GM23248 (cell line): ENCODE measurements around the gene ASZ1. TPM values are rescaled to one million over a fixed set of nuclear protein-coding genes. Genes with fewer than 3 reads are reported as not detected.

Experiments used
- DNase-seq: peaks from one replicate; pipeline ENCODE4 v3.0.0-alpha.2; 2015
- H2AFZ ChIP-seq: fragments of 200-600 bp; sonication (generic); 2 replicates; pipeline ENCODE4 v1.6.1; 2016; ENCODE audit warnings: antibody characterized with exemption
- H3F3A ChIP-seq: fragments of 200-600 bp; sonication (generic); 2 replicates; pipeline ENCODE4 v1.6.1; 2016; ENCODE audit warnings: mild to moderate bottlenecking, antibody characterized with exemption, mixed run types; ENCODE audit not compliant: insufficient read depth
- H3K27ac ChIP-seq: fragments of 200-600 bp; sonication (generic); 2 replicates; pipeline ENCODE4 v1.5.1; 2016; ENCODE audit warnings: mild to moderate bottlenecking
- H3K27me3 ChIP-seq: fragments of 200-600 bp; sonication (generic); replicated peaks from 2 replicates; pipeline ENCODE4 v1.6.1; 2016; ENCODE audit warnings: mild to moderate bottlenecking; ENCODE audit not compliant: insufficient read depth
- H3K36me3 ChIP-seq: fragments of 200-600 bp; sonication (generic); 2 replicates; pipeline ENCODE4 v1.6.1; 2016; ENCODE audit warnings: low read depth, mild to moderate bottlenecking
- H3K4me1 ChIP-seq: fragments of 200-600 bp; sonication (generic); 2 replicates; pipeline ENCODE4 v1.6.1; 2016; ENCODE audit warnings: mild to moderate bottlenecking; ENCODE audit not compliant: insufficient read depth
- H3K4me2 ChIP-seq: fragments of 200-600 bp; sonication (generic); one replicate; pipeline ENCODE4 v1.6.1; 2016; ENCODE audit warnings: mild to moderate bottlenecking; ENCODE audit not compliant: unreplicated experiment
- H3K4me3 ChIP-seq: fragments of 200-600 bp; sonication (generic); 2 replicates; pipeline ENCODE4 v1.5.1; 2016; ENCODE audit warnings: mild to moderate bottlenecking
- H3K79me2 ChIP-seq: fragments of 200-600 bp; sonication (generic); 2 replicates; pipeline ENCODE4 v1.6.1; 2016; ENCODE audit warnings: mild to moderate bottlenecking; ENCODE audit not compliant: insufficient read depth
- H3K9ac ChIP-seq: fragments of 200-600 bp; sonication (generic); 2 replicates; pipeline ENCODE4 v1.6.1; 2016; ENCODE audit warnings: mild to moderate bottlenecking
- H3K9me2 ChIP-seq: fragments of 200-600 bp; sonication (generic); 2 replicates; pipeline ENCODE4 v1.6.1; 2016; ENCODE audit warnings: mixed run types, mild to moderate bottlenecking, moderate library complexity; ENCODE audit not compliant: insufficient read depth
- H3K9me3 ChIP-seq: fragments of 200-600 bp; sonication (generic); one replicate; pipeline ENCODE4 v1.6.1; 2017; ENCODE audit warnings: low read depth
- H4K20me1 ChIP-seq: fragments of 200-600 bp; sonication (generic); 2 replicates; pipeline ENCODE4 v1.6.0; 2016; ENCODE audit not compliant: insufficient read depth
- EZH2 ChIP-seq: fragments of 200-600 bp; sonication (generic); IDR thresholded peaks from 2 replicates; pipeline ENCODE4 v1.6.1; 2018; ENCODE audit warnings: antibody characterized with exemption, mild to moderate bottlenecking; ENCODE audit not compliant: insufficient read depth, poor library complexity, severe bottlenecking
- EZH2phosphoT487 ChIP-seq: fragments of 200-600 bp; sonication (generic); IDR thresholded peaks from 2 replicates; pipeline ENCODE4 v1.6.1; 2018; ENCODE audit warnings: antibody characterized with exemption, moderate library complexity, mild to moderate bottlenecking, low read depth; ENCODE audit not compliant: insufficient read depth
- WGBS, 2 experiments: methylation state at CpG; one replicate each; pipeline ENCODE4 v1.1.6; 2015 to 2017; ENCODE audit warnings: low lambda C conversion rate in 2 of 2, low coverage in 1 of 2; ENCODE audit errors: missing lambda C conversion rate in 2 of 2; 5-methylcytosine and 5-hydroxymethylcytosine counted together
- in situ Hi-C: fragments of 300-500 bp; cut with MboI; formaldehyde crosslinking; loops from 2 replicates; pipeline ENCODE4 v1.15.0; 2020
- polyA plus RNA-seq: library from polyadenylated mRNA; unstranded; fragments of >200 nt; fragmentation: Nextera tagmentation; extraction: Ambion mirVana; gene quantifications from 2 replicates; pipeline ENCODE4 v1.2.1, GENCODE V29; 2016
- total RNA-seq: library from RNA; depleted of rRNA; stranded (reverse); fragments of >200 nt; shearing (Covaris generic); gene quantifications from 2 replicates; pipeline ENCODE4 v1.2.3, GENCODE V29; 2014

The ASZ1 gene
- total and polyA plus RNA-seq, 2 experiments from 2014 or later: not detected

GRCh38 chr7:117459735-117460134 is 32.4 kb upstream of the ASZ1 start:
- Histone ChIP-seq H3K27me3 (peaks cover 5% of the 10 kb centered on the region), H3K9ac (no peak overlapping the region), H3K4me1 (no peaks in the 10 kb centered on the region), H3K27ac (no peak overlapping the region), H3K9me2 (no peaks in the 10 kb centered on the region), H3K4me3 (no peak overlapping the region), H3K79me2 (no peaks in the 10 kb centered on the region), H3K36me3 (no peaks in the 10 kb centered on the region), H3F3A (no peaks in the 10 kb centered on the region), H3K4me2 (no peak overlapping the region), H2AFZ (no peak overlapping the region), H3K9me3 (no peaks in the 10 kb centered on the region), H4K20me1 (no peaks in the 10 kb centered on the region)
- no peak for DNase-seq
- in situ Hi-C loops: no loop called here
- TF ChIP-seq EZH2 (no peak), EZH2phosphoT487 (no peak)

- no peaks in the 10 kb centered on the region for H3K9me2 ChIP-seq
- no peak overlapping the region for H2AFZ ChIP-seq
- H3K36me3 ChIP-seq: no peaks in the 10 kb centered on the region
- no peaks in the 10 kb centered on the region for H3K79me2 ChIP-seq
- H3K4me2 ChIP-seq: no peak overlapping the region
- 28 to 31% methylated on average over 3 of the region's 3 CpGs for WGBS, 2 experiments
- in situ Hi-C loops: no loop called here
- no peaks in the 10 kb centered on the region for H3K9me3 ChIP-seq
- no peak overlapping the region for H3K4me3 ChIP-seq
- H3F3A ChIP-seq: no peaks in the 10 kb centered on the region
- no peak overlapping the region for H3K27ac ChIP-seq
- peaks cover 5% of the 10 kb centered on the region for H3K27me3 ChIP-seq
- DNase-seq: peak; percentile 47
- no peaks in the 10 kb centered on the region for H3K4me1 ChIP-seq
- H3K9ac ChIP-seq: no peak overlapping the region
- no peak for TF ChIP-seq EZH2phosphoT487
- no peak for TF ChIP-seq EZH2
- H4K20me1 ChIP-seq: no peaks in the 10 kb centered on the region
These were observed 31.8 kb upstream of the ASZ1 start for GRCh38 chr7:117458977-117459583.

GRCh38 chr7:117448655-117449054 is 21.4 kb upstream of the ASZ1 start:
- Histone ChIP-seq H2AFZ (no peak overlapping the region), H3K27me3 (peaks cover 15% of the 10 kb centered on the region), H3K36me3 (no peaks in the 10 kb centered on the region), H3K79me2 (no peaks in the 10 kb centered on the region), H3K27ac (no peak overlapping the region), H4K20me1 (no peaks in the 10 kb centered on the region), H3K4me2 (no peak overlapping the region), H3K9me2 (no peaks in the 10 kb centered on the region), H3K4me3 (no peak overlapping the region), H3K9ac (no peak overlapping the region), H3F3A (no peaks in the 10 kb centered on the region), H3K9me3 (no peaks in the 10 kb centered on the region), H3K4me1 (no peaks in the 10 kb centered on the region)
- in situ Hi-C loops: no loop called here
- 14 to 23% methylated on average over 2 of the region's 2 CpGs for WGBS, 2 experiments
- TF ChIP-seq EZH2phosphoT487 (no peak), EZH2 (no peak)
- no peak for DNase-seq

- Histone ChIP-seq H3K27ac (no peak overlapping the region), H4K20me1 (no peaks in the 10 kb centered on the region), H3K36me3 (no peaks in the 10 kb centered on the region), H3K4me3 (no peak overlapping the region), H3K9me3 (no peaks in the 10 kb centered on the region), H3F3A (no peaks in the 10 kb centered on the region), H3K27me3 (peaks cover 8% of the 10 kb centered on the region), H2AFZ (no peak overlapping the region), H3K9ac (no peak overlapping the region), H3K9me2 (no peaks in the 10 kb centered on the region), H3K79me2 (no peaks in the 10 kb centered on the region), H3K4me1 (no peaks in the 10 kb centered on the region), H3K4me2 (no peak overlapping the region)
- WGBS, 2 experiments: 27 to 36% methylated on average over 4 of the region's 4 CpGs
- no peak for DNase-seq
- TF ChIP-seq EZH2phosphoT487: no peak
- no peak for TF ChIP-seq EZH2
- in situ Hi-C loops: no loop called here
These were observed 19.0 kb upstream of the ASZ1 start for GRCh38 chr7:117446220-117446815.
